ENCODE data around the gene PRMT1. TPM values are rescaled to one million over a fixed set of nuclear protein-coding genes. Genes with fewer than 3 reads are reported as not detected.

The PRMT1 gene
- total RNA-seq, 4 donors from 2014 or later: 102 to 117 (median 108) TPM

DNA sequence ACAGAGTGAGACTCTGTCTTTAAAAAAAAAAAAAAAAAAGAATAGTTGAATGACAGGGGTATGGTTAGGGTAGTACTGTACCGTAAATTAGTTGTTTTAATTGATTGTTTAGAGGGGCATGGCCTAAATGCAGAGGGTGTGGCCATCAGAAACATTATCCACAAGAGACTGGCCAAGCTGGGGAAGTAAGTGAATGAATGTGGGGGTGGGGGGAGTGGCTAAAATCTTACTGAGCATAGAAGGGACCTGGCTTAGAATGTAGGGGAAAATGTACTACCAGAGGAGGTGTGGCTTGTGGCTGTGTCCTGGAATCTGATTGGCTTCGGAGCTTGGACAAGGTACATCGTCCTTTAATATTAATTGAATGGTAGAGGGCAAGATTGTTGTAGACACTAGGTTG, 7.6 kb upstream of the PRMT1 start:
- DNase-seq (ENCODE audit: low spot score in 2 of 2): no peak
- intact Hi-C loops (cut with DNase I; ENCODE audit: low total_unique reads): loop anchor here (10.0 kb wide), 1 partner anchor 95 kb away; no protein-coding TSS in a partner anchor
- H3K4me3 ChIP-seq (ENCODE audit: low read depth, poor library complexity, severe bottlenecking): no peak overlapping the region
- WGBS, 2 donors: 86 to 92% methylated on average over 3 of the region's 3 CpGs
- no peak for TF ChIP-seq POLR2A (IDR thresholded peaks at IDR 0.05)
- TF ChIP-seq, protein P1, sequence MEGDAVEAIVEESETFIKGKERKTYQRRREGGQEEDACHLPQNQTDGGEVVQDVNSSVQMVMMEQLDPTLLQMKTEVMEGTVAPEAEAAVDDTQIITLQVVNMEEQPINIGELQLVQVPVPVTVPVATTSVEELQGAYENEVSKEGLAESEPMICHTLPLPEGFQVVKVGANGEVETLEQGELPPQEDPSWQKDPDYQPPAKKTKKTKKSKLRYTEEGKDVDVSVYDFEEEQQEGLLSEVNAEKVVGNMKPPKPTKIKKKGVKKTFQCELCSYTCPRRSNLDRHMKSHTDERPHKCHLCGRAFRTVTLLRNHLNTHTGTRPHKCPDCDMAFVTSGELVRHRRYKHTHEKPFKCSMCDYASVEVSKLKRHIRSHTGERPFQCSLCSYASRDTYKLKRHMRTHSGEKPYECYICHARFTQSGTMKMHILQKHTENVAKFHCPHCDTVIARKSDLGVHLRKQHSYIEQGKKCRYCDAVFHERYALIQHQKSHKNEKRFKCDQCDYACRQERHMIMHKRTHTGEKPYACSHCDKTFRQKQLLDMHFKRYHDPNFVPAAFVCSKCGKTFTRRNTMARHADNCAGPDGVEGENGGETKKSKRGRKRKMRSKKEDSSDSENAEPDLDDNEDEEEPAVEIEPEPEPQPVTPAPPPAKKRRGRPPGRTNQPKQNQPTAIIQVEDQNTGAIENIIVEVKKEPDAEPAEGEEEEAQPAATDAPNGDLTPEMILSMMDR (IDR thresholded peaks at IDR 0.05): no peak

DNA sequence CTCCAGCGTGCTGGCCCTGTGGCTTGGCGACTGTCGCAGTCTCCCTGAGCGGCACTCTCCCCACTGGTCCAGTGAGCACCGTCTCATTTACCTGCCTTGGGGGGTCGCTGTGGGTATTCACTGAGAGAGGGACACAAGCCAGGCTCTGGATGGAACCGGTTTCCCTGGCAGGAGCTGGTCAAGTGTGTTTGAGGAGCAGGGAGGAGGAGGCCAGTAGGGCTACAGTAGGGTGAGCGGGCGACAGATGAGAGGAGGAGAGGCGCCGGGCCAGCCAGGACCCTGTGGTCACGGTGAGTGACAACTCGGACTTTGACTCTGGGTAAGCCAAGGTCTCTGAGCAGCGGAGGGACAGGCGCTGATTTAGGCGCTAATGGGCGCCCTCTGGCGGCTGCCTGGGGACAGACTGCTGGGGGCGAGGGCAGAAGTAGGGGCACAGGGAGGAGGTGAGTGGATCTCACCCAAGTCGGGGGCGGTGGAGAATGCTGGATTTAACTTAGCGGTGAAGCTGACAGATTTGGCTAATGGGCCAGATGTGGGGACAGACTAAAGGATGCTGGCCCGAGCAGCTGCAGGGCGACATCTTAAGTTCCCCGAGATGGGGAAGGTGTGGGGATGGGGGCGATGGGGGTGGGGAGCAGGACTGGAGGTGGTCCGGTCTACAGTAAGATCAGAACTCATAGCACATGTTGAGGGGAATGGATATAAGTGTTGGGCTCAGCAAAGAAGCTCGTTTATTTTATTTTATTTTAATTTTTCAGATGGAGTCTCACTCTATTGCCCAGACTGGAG, 4.7 kb upstream of the PRMT1 start:
- 25 to 35% methylated on average over 28 of the region's 28 CpGs for WGBS, 2 donors
- DNase-seq (ENCODE audit: low spot score in 2 of 2): peak in 1 of 2 donors; percentile 95
- intact Hi-C loops (cut with DNase I; ENCODE audit: low total_unique reads): no loop called here
- no peak overlapping the region for H3K4me3 ChIP-seq (ENCODE audit: low read depth, poor library complexity, severe bottlenecking)
- TF ChIP-seq, protein P1 (IDR thresholded peaks at IDR 0.05): peak in 1 of 3 donors; percentile 75
- no peak for TF ChIP-seq POLR2A (IDR thresholded peaks at IDR 0.05)

DNA sequence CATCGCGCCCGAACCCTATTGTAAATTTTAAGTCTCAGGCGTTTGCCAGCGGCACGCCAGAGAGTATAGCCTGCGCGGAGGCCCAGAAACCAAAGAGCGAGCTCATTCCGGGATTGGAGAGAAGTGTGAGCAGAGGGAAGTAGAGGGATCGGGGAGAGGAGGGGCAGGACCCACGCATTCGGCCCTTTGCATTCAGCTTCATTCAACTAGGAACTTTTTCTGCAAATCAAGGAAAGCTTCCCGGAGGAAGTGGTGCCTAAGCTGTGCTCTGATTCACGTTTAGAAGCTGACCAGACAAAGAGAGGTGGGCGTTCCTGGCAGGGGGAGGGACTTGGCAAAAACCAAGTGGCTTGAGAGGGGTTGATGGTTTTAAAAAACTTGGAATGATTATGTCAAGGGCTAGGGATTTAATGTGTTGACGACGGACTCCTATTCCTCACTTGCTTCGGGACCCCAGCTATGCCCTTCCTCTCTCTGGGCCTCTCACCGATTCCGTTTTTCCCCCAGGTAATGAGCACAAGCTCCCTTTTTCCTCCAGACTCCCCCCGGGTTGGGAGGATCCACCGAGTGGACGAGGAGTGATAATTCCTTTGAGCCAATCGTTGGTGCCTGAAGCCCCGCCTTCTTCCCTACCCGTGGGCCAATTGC, 811 bp upstream of the PRMT1 start:
- H3K4me3 ChIP-seq (ENCODE audit: low read depth, poor library complexity, severe bottlenecking): no peak overlapping the region
- intact Hi-C loops (cut with DNase I; ENCODE audit: low total_unique reads): no loop called here
- no peak for TF ChIP-seq POLR2A (IDR thresholded peaks at IDR 0.05)
- TF ChIP-seq, protein P1 (IDR thresholded peaks at IDR 0.05): peak in 1 of 3 donors; percentile 8
- DNase-seq (ENCODE audit: low spot score in 2 of 2): peak; percentile 84 to 97
- WGBS, 2 donors: 2 to 4% methylated on average over 27 of the region's 27 CpGs

DNA sequence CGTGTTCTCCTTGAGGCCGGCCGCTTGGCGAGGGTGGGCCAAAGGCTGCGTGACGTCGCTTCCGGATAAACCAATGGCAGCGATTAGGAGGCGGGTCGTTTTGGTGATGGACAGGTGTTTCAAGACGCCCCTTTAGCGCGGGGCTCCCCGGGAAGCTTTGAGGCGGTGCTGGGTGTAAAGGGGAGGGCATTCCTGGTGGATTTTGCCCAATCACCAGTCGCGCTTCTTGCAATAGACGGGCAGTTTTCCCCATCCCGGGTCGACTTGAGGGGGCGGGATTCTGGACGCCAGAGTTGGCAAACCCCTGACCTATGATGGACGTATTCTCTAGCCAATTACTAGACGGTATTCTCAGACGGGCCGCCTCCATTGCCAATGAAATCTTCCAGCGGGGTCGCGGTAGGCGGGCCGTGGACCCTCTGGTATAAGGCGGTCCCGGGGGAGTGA, 264 bp upstream of the PRMT1 start:
- intact Hi-C loops (cut with DNase I; ENCODE audit: low total_unique reads): no loop called here
- H3K4me3 ChIP-seq (ENCODE audit: low read depth, poor library complexity, severe bottlenecking): peak overlapping the region; percentile 80
- no peak for TF ChIP-seq POLR2A (IDR thresholded peaks at IDR 0.05)
- TF ChIP-seq, protein P1 (IDR thresholded peaks at IDR 0.05): no peak
- 0 to 1% methylated on average over 33 to 34 of the region's 34 CpGs for WGBS, 2 donors
- DNase-seq (ENCODE audit: low spot score in 2 of 2): peak; percentile 100

DNA sequence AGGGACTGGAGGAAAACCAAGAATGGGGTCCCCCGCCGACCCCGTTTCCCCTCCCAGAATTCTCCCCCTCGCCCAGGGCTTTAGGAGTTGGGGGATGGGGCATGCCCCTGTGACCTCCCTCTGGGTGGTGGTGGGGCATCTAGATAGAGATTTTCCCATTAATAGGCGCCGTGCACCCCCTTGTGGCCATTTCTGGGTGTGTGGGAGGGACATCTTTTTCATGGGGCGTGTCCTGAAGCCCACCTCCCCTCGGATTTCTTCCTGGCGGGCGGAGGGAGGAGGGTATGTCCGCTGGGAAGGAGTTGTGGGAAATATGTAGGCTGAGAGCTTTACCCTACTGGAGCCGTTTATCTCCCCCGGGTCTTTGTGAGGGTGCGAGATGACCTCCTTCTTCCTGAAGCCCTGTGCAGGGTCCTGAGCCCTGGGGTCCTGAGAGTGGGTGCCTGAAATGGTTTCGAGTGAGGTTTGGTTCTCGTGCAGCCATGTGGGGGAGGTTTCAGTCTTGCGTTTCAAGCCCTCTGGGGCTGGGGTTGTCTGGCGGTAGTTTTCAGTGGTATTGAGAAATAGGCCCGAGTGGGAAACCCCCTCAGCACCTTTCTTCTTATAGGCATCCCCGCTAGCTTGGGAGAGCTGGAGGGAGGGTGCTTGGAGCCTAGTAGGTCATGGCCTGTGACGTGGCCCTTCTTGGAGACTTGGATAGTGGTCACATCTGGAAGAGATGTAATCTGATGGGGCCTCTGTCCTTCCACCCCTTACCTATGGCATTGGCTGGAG, 1.0 kb downstream of the PRMT1 start:
- intact Hi-C loops (cut with DNase I; ENCODE audit: low total_unique reads): no loop called here
- 2 to 3% methylated on average over 21 of the region's 21 CpGs for WGBS, 2 donors
- TF ChIP-seq POLR2A (IDR thresholded peaks at IDR 0.05): no peak
- TF ChIP-seq, protein P1 (IDR thresholded peaks at IDR 0.05): no peak
- DNase-seq (ENCODE audit: low spot score in 2 of 2): peak; percentile 72 to 95
- peak overlapping the region; percentile 80 for H3K4me3 ChIP-seq (ENCODE audit: low read depth, poor library complexity, severe bottlenecking)

Data from lower leg skin (tissue), 4 donors.